ENCODE measurements around the gene TLE5.
"Not testable (repeated sequence)": the region's sequence is repeated elsewhere in the genome, so short reads cannot be mapped to it uniquely, and the experiment has no call there.

The TLE5 gene

DNA sequence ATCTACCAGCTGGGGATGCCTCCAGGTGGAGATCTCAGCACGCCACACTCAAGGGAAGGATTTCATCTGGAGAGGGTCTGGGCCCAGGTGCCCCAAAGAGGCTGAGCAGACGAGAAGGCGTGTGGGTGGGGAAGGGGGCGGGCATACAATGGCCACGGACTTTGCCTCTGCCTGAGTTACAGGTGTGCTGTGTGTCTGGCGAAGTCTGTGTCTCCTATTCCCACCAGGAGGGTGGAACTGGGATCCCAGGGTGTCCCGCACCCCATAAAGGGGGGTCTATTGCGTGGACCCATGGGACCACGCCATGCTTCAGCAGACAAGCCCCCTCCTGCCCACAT, 36.8 kb downstream of the TLE5 start:
- DNase-seq (ENCODE audit: low spot score): no peak

DNA sequence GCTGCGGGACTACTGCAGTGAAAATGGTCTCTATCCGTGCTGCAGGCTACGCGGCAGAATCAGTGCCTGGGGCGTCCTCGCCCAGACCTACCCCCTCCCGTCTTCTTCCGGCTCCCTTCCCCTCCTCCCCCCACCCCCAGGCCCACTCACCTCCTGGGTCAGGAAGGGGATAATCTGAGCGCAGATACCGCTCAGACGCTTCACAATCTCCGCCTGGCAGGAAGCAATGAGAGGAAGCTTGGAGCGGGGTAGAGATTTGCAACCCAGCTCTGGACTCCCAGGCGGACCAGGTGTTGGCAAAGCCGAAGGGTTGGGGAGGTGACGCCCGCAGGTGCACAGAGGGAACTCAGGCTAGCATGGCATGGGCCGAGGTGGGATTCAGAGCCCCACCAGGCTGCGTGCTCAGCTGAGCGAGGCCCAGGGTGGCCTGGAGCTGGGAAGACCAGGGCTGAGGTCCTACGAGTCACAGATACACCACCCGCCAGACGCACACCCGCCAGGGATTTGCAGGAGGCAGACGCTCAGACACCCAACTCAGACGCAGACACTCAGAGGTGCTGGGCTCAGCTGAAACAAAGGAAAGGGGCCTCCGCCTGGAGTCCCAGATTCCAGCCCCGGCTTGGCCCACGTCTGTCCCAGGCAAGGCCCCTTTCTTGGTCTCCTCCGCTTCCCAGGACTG, 37.3 kb downstream of the TLE5 start:
- no peak for DNase-seq (ENCODE audit: low spot score)

DNA sequence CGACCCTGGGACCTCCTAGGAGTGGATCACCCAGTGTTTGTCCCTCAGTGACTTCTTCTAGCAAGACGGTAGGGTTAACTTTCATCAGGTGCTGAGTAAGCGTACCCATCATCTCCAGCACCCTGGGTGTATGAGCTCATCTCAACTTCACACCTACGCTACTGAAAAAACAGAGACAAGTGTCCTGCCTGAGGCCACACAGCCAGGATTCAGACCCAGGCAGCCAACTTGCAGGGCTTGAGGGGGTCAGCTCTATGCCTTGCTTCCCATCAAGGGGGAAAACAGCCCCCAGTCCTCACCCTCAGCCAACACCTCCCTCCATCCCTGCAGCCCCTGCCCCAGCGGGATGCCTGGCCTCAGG, 37.8 kb downstream of the TLE5 start:
- DNase-seq (ENCODE audit: low spot score): no peak

DNA sequence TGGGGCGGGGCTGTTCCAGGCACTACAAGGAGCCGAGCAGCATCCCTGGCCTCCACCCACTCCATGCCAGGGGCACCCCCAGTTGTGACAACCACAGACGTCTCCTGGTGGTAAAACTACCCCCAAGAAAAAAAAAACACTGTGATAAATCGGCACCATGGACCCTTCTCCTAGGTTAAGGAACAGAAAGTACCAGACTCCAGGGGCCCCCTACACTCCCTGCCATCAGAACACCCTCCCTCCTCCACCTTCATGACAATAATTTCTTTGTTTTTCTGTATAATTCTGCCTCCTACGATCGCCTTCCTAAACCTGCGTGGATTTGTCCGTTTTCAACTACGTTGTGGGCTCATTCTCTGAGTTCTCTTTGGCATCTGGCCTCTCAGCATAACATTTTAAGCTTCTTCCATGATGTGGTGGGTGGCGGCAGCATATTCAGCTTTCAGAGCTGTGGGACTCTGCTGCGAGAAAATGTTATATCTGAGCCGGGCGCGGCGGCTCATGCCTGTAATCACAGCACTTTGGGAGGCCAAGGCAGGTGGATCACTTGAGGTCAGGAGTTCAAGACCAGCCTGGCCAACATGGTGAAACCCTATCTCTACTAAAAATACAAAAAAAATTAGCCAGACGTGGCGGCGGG, 41.9 kb downstream of the TLE5 start:
- DNase-seq (ENCODE audit: low spot score): no peak

DNA sequence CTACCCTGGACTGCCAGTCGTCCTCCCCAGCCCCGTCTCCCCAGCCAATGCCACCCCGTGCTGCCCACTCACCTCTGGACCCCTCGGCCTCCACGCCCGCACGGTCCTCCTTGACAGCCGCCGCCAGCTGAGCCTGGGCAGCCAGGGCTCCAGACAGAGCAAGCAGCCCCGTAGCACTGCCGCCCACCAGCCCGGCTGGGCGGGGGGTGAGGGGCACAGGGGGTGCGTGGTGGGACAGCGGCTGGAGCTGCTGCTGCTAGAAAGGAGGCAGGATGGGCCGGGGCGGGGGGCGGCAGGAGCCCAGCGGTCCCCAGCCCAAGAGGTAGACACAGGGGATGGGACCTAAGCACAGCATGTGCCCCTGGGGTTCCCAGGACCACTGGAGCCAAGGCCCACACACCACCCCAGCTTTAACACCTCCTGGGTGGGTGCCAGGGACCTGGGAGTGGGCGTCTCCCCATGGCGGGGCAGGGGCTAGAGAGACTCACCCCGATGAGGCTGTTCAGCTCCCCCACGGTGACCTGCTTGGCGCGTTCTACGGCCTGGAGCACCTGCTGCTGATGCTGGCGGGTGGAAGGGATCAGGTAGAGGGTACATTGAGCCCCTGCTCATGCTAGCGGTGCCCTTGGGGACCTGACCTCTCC, 43.0 kb downstream of the TLE5 start:
- DNase-seq (ENCODE audit: low spot score): no peak

DNA sequence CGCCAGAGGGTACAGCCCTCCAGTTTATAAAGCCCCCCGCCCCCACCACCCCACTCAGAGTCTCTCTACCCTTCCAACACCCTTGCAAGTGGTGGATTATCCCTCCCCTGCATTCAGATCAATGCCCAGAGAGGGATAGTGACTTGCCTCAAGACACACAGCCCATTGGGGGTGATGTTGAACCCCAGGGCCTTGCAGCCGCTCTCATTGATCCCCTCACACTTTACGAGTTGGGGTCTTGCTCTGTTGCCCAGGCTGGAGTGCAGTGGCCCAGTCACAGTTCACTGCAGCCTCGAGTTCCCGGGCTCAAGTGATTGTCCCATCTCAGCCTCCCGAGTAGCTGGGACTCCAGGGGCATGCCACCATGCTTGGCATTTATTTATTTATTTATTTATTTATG, 44.4 kb downstream of the TLE5 start:
- no peak for DNase-seq (ENCODE audit: low spot score)

DNA sequence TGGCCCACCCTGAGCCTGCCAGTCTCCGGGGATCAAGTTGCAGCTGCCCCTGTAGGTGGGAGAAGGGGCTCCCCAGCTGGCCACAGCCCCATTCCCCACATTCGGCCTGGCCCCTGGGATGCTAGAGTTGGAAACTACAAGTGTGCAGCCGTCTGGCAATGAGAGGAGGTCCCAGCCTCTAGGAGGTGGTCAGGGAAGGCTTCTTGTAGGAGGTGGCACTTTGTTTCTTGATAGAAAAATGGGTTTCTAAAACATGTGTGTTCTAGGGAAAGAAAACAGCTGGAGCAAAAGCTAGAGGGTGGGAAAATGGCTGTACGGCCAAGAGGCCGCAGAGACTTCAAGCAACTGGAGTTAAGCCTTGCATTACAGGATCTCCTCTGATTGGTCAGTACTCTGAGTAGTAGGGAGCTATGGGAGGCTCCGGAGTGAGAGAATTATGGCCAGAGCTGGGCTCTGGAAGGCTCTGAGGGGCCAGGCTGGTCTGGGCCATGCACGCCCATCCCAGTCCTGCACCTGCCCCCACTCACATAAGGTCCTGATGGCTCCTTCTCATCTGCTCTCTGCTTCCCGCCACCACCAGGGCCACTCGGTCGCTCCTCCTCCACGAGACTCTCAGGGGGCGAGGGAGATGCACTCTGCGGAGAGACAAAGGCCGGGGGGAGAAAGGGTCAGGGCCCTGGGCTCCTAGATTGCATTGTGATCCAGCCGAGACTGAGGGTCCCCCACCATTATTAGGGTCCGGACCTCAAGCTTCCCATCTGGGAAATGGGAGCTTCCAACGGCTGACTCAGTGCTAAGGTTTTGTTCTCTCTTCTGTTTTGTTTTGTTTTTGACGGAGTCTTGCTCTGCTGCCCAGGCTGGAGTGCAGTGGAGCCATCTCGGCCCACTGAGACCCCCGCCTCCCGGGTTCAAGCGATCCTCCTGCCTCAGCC, 46.9 kb downstream of the TLE5 start:
- no peak for DNase-seq (ENCODE audit: low spot score)

DNA sequence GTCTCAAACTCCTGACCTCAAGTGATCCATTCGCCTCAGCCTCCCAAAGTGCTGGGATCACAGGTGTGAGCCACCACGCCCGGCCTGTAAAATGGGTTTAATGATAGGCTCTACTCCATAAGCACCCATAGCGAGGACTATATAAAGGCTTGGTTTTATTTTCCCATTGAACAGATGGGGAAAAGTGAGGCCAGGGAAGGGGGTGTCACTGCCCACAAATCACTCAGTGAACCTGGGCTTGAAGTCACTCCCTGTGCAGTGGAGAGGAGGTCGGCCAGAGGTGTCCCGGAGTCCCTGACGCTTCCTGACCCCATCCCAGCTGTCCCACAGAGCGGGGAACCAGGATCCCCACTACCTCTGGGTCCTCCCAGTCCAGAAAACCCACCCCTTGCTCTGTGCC, 48.2 kb downstream of the TLE5 start:
- DNase-seq (ENCODE audit: low spot score): no peak

DNA sequence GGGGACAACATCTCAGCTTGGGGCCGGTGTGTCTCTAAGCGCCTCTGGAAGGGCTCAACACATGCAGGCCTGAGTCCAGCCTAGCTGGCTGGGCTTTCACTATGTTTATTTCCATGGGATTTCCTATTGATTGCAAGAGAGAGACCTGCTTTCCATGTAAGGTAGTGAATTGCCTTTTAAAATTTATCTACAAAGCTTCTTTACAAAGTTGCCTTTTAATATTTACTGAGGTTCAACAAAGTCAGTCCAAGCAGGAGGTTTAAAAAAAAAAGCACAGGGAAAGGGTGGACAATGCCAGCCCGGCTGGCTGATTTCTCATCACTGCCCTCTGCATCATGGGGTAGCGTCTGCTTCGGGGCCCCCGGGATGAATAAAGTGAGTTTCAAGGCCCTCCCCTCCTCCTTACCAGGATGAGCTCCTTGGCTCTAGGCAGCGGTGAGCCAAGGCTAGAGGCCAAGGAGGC, 49.0 kb downstream of the TLE5 start:
- DNase-seq (ENCODE audit: low spot score): no peak

DNA sequence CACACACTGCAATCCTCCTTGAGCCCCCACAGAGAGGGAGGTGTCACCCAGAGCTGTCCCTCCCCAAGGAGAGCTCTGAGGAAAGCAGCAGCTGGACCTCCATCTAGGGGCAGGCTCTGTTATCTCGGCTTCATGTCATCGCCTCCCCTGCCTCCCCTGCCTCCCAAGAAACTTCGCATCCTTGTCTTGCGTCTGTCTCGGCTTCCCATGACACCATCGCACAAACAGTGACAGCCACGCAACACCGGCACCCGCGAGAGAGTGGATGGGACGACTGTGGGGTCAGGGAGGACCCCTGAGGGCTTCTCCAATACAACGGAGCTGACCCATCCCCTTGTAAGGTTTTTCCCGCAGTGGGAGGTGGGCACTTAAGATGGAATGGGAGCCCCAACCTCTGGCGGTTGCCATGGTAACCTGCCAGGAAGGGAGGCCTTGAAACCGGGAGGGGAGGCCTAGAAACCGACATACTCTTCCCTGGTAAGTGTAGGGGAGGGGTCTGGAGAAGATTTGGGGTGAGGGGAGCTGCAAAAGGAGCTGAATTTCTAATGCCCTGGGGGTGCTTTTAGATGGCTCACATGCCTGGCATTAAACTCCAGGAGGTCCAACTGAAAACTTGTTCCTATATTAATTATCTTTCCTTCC, 49.6 kb downstream of the TLE5 start:
- DNase-seq (ENCODE audit: low spot score): no peak

DNA sequence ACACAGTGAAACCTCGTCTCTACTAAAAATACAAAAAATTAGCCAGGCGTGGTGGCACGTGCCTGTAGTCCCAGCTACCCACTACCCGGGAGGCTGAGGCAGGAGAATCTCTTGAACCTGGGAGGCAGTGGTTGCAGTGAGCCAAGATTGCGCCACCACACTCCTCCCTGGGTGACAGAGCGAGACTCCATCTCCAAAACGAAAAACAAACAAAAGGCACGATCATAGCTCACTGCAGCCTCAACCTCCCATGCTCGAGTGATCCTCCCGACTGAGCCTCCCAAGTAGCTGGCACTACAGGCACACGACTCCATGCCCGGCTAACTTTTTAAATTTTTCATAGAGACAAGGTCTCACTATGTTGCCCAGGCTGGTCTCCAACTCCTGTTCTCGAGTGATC, 50.2 kb downstream of the TLE5 start:
- DNase-seq (ENCODE audit: low spot score): not testable (repeated sequence)

DNA sequence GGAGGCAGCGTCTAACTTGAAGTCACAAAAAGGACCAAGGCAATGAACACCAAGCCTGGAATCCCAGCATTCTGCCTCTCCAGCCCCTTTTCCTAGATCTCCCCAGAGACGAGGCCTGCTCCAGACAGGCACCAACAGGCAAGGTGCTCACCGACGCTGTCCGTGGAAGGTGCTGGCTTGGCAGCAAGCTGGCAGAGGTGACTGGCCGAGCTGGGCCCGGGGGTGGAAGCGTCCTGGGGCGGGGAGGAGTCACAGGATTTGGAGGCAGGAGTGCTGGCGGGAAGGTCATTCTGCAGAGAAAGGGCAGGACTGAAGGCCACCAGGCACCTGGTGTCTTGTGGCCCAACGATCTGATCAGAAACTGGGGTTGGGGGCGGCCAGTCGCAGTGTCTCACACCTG, 51.4 kb downstream of the TLE5 start:
- DNase-seq (ENCODE audit: low spot score): no peak

DNA sequence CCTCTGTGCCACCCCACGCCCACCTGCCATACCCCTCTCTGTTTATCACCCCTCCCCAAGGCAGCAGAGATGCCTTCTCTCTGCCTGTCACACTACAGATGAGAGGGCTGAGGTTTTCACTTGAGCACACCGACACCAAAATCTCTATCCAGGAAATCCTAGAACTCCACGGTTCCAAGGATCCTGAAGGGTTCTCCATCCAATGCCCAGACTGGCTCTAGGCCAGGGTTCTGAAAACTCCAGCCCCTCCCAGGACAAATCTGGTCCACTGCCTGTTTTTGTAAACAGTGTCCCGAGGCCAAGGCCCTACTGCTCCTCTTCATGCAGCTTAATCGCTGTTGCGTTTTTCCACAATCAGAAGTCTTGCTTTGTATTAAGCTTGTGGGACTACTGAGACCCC, 53.3 kb downstream of the TLE5 start:
- no peak for DNase-seq (ENCODE audit: low spot score)

DNA sequence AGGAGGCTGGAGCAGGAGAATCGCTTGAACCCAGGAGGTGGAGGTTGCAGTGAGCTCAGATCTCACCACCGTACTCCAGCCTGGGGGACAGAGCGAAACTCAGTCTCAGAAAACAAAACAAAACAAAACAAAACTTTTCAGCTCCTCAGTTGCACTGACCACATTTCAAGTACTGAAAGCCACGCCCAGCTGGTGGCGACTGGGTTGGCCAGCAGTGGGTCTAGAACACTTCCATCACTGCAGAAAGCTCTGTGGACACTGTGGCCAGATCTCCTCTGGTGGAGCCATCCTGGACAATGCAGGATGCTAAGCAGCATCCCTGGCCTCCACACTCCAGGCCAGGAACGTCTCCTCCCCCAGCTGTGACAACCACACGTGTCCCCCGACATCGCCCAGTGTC, 54.3 kb downstream of the TLE5 start:
- no peak for DNase-seq (ENCODE audit: low spot score)

DNA sequence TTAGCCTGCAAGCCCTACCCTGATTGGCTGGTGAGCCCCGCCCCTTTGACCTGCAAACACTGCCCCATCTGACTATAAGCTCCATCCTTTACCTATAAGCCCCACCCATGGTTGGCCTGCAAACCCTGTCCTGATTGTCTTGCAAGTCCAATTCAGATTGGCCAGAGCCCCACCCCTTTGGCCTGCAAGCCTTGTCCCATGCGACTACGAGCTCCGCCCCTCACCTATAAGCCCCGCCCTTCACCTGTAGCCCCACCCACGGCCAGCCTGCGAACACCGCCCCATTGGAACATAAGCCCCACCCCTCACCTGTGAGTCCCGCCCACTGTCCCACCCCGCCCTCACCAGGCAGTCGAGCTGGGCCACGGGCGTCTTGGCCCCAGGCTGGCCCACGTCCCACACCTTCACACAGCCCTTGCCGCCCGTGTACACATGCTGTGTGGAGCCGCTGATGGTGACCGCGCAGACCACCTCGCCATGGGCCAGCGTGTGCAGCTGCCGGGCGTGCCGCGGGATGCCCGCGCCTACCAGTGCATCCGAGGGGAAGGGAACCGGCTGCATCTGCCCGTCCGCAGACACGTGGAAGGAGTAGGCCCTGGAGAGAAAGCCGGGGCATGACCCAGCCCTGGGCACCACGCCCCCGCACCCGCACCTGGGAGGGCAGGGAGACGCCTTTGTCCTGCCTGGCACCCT, 56.1 kb downstream of the TLE5 start:
- no peak for DNase-seq (ENCODE audit: low spot score)

DNA sequence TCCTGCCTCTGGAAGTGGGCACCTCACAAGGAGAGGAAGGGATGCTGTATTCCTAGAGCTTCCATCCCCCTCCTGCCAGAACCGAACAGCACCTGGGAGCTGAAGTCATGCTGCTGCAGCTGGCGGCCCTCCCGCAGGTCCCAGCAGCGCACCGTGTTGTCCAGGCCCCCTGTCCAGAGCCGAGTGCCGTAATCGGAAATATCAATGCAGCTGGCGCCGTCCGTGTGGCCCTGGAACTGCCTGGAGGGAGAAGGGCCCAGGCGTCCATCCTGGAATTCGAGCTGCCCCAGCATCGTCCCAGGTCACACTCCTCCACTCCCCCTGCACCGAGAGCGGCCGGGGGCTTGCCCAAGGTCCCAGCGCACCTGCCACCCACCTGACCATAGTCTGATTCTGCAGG, 57.0 kb downstream of the TLE5 start:
- no peak for DNase-seq (ENCODE audit: low spot score)

DNA sequence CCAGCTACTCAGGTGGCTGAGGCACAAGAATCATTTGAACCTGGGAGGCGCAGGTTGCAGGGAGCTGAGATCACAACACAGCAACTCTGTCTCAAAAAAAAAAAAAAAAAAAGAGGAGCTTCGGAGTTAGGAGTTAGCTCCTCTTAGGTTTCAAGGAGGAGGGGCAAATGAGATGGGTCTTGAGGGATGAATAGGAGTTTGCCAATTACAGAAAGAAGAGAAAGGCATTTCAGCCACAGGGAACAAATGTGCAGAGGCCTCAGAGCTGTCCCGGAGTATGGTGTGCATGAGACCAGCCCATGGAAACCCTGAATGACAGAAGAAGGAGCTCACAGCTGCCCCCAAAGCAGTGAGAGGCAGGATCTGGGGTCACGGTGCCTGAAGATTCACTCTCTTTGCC, 57.8 kb downstream of the TLE5 start:
- DNase-seq (ENCODE audit: low spot score): no peak

DNA sequence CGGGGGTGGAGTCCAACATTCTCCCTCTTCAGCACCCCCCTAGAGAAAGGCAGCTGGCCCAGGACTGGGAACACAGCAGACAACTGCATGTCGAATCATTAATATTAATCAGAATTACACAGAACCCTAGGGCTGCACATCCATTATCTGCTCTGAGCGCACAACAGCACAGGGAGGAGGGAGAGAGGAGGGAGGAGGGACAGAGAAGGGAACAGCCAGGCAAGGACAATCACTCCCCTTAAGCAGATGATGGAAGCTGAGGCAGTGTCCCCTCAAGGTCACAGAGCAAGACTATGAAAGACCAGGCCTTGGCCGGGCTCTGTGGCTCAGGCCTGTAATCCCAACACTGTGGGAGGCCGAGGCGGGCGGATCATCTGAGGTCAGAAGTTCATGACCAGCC, 59.2 kb downstream of the TLE5 start:
- no peak for DNase-seq (ENCODE audit: low spot score)
